Fibroblast of lung (primary cell): Measurements from ENCODE around the gene FBN1. TPM values are rescaled to one million over a fixed set of nuclear protein-coding genes. Genes with fewer than 3 reads are reported as not detected.

Source experiments
- DNase-seq, 2 donors: peaks; one replicate each; pipeline versions ENCODE4 v3.0.0 to v3.0.0-alpha.2; 2010; ENCODE audit warnings: low read depth in 2 of 2
- H2AFZ ChIP-seq: 2 replicates; pipeline ENCODE4 v1.5.1; 2012; ENCODE audit warnings: low read length, control low read depth, inconsistent platforms
- H3K27ac ChIP-seq: 2 replicates; pipeline ENCODE4 v1.5.1; 2011; ENCODE audit warnings: low read length, control low read depth; ENCODE audit not compliant: insufficient read depth
- H3K27me3 ChIP-seq: 2 replicates; pipeline ENCODE4 v1.5.1; 2011; ENCODE audit warnings: mild to moderate bottlenecking, low read length; ENCODE audit not compliant: control insufficient read depth, insufficient read depth
- H3K36me3 ChIP-seq: 2 replicates; pipeline ENCODE4 v1.5.1; 2011; ENCODE audit warnings: low read length; ENCODE audit not compliant: control insufficient read depth, insufficient read depth
- H3K4me1 ChIP-seq: 2 replicates; pipeline ENCODE4 v1.5.1; 2011; ENCODE audit warnings: low read length; ENCODE audit not compliant: control insufficient read depth, insufficient read depth; ENCODE audit errors: extremely low read depth
- H3K4me2 ChIP-seq: 2 replicates; pipeline ENCODE4 v1.5.1; 2011; ENCODE audit warnings: low read length, control low read depth; ENCODE audit not compliant: insufficient read depth; ENCODE audit errors: extremely low read depth
- H3K4me3 ChIP-seq, 4 experiments: fragments of 200-600 bp in 1 of 4; sonication (generic) in 1 of 4; replicated peaks in 1 of 4; 2 replicates each; pipeline ENCODE4 v1.5.1; 2011 to 2016; ENCODE audit warnings: low read length in 4 of 4, low read depth in 3 of 4, mild to moderate bottlenecking in 3 of 4, control low read depth in 2 of 4, inconsistent platforms in 1 of 4, mixed read lengths in 1 of 4; ENCODE audit not compliant: insufficient read depth in 1 of 4; ENCODE audit errors: control extremely low read depth in 1 of 4
- H3K79me2 ChIP-seq: 2 replicates; pipeline ENCODE4 v1.5.1; 2012; ENCODE audit warnings: mild to moderate bottlenecking, low read length, inconsistent platforms; ENCODE audit not compliant: control insufficient read depth, insufficient read depth
- H3K9ac ChIP-seq: 2 replicates; pipeline ENCODE4 v1.5.1; 2011; ENCODE audit warnings: mild to moderate bottlenecking, low read length, control low read depth; ENCODE audit not compliant: insufficient read depth
- H3K9me3 ChIP-seq: 2 replicates; pipeline ENCODE4 v1.5.1; 2012; ENCODE audit warnings: low read depth, low read length; ENCODE audit not compliant: control insufficient read depth, insufficient read depth
- H4K20me1 ChIP-seq: 2 replicates; pipeline ENCODE4 v1.5.1; 2011; ENCODE audit warnings: low read length; ENCODE audit not compliant: control insufficient read depth, insufficient read depth; ENCODE audit errors: extremely low read depth
- CTCF ChIP-seq, 2 donors: IDR thresholded peaks in 1 of 2; conservative IDR thresholded peaks in 1 of 2; 1 replicate in 1 of 2; 2 replicates in 1 of 2; pipeline ENCODE4 v1.5.1; 2011 to 2012; ENCODE audit warnings: low read length in 2 of 2, control low read depth in 1 of 2, inconsistent platforms in 1 of 2, low read depth in 1 of 2, mild to moderate bottlenecking in 1 of 2
- EZH2 ChIP-seq: IDR thresholded peaks from 2 replicates; pipeline ENCODE4 v1.5.1; 2012; ENCODE audit warnings: low read length, control low read depth, mild to moderate bottlenecking; ENCODE audit errors: missing control alignments
- polyA plus RNA-seq, 2 donors: library from polyadenylated mRNA; depleted of rRNA in 1 of 2; stranded (reverse) in 1 of 2; unstranded in 1 of 2; fragments of >200 nt; gene quantifications; 2 replicates each; pipeline ENCODE4 v1.2.1, GENCODE V29; 2011 to 2012; ENCODE audit warnings: missing spikeins in 1 of 2
- total RNA-seq: library from RNA; depleted of rRNA; stranded (reverse); fragments of >200 nt; gene quantifications from 2 replicates; pipeline ENCODE4 v1.2.1, GENCODE V29; 2014

The FBN1 gene
- total and polyA plus RNA-seq, 2 donors (not counting 1 experiment from before 2014, with no cell fraction given): 368 to 446 TPM

GRCh38 chr15:48546296-48546695, 99.2 kb downstream of the FBN1 start:
- peaks cover 2% of the 10 kb centered on the region for H3K36me3 ChIP-seq
- H3K79me2 ChIP-seq: peaks cover 42% of the 10 kb centered on the region
- DNase-seq: no peak
- H3K4me1 ChIP-seq: peaks cover 22% of the 10 kb centered on the region
- no peak overlapping the region for H3K9ac ChIP-seq
- no peaks in the 10 kb centered on the region for H3K27me3 ChIP-seq
- H3K4me3 ChIP-seq: no peak overlapping the region
- H4K20me1 ChIP-seq: no peaks in the 10 kb centered on the region
- peak overlapping the region; percentile 80 for H3K27ac ChIP-seq
- H3K4me2 ChIP-seq: no peak overlapping the region
- no peaks in the 10 kb centered on the region for H3K9me3 ChIP-seq
- no peak overlapping the region for H2AFZ ChIP-seq
- TF ChIP-seq CTCF (conservative IDR thresholded peaks at IDR 0.05 in 1 of 2, IDR thresholded peaks at IDR 0.05 in 1 of 2; ENCODE audit: low read depth in 1 of 2, low read length in 2 of 2) (no peak), EZH2 (no peak)

GRCh38 chr15:48544778-48545177, 100.7 kb downstream of the FBN1 start:
- Histone ChIP-seq H3K4me1 (peaks cover 24% of the 10 kb centered on the region), H3K9ac (no peak overlapping the region), H3K4me2 (no peak overlapping the region), H3K4me3 (no peak overlapping the region), H3K79me2 (peaks cover 36% of the 10 kb centered on the region), H4K20me1 (no peaks in the 10 kb centered on the region), H3K9me3 (no peaks in the 10 kb centered on the region), H3K27ac (no peak overlapping the region), H3K27me3 (no peaks in the 10 kb centered on the region), H2AFZ (no peak overlapping the region), H3K36me3 (no peaks in the 10 kb centered on the region)
- no peak for TF ChIP-seq EZH2
- no peak for TF ChIP-seq CTCF (conservative IDR thresholded peaks at IDR 0.05 in 1 of 2, IDR thresholded peaks at IDR 0.05 in 1 of 2; ENCODE audit: low read depth in 1 of 2, low read length in 2 of 2)
- DNase-seq: peak in 1 of 2 donors; percentile 55

- Histone ChIP-seq H3K27ac (peak overlapping the region; percentile 73), H3K79me2 (peaks cover 28% of the 10 kb centered on the region), H3K4me3 (peak overlapping the region; percentile 3 to 53 (median 39)), H3K36me3 (no peaks in the 10 kb centered on the region), H2AFZ (no peak overlapping the region), H4K20me1 (no peaks in the 10 kb centered on the region), H3K9me3 (no peaks in the 10 kb centered on the region), H3K4me2 (peak overlapping the region; percentile 33), H3K27me3 (no peaks in the 10 kb centered on the region), H3K9ac (peak overlapping the region; percentile 9), H3K4me1 (peaks cover 18% of the 10 kb centered on the region)
- TF ChIP-seq CTCF (conservative IDR thresholded peaks at IDR 0.05 in 1 of 2, IDR thresholded peaks at IDR 0.05 in 1 of 2; ENCODE audit: low read depth in 1 of 2, low read length in 2 of 2) (no peak), EZH2 (no peak)
- DNase-seq: peak; percentile 84 to 95
Measured at GRCh38 chr15:48541341-48542278, 103.9 kb downstream of the FBN1 start.
